Measurements from ENCODE around the gene BMPER. TPM values are rescaled to one million over a fixed set of nuclear protein-coding genes. Genes with fewer than 3 reads are reported as not detected.

The BMPER gene
- total RNA-seq, 2 donors from 2014 or later, result 3.6 to 6.2 TPM

DNA sequence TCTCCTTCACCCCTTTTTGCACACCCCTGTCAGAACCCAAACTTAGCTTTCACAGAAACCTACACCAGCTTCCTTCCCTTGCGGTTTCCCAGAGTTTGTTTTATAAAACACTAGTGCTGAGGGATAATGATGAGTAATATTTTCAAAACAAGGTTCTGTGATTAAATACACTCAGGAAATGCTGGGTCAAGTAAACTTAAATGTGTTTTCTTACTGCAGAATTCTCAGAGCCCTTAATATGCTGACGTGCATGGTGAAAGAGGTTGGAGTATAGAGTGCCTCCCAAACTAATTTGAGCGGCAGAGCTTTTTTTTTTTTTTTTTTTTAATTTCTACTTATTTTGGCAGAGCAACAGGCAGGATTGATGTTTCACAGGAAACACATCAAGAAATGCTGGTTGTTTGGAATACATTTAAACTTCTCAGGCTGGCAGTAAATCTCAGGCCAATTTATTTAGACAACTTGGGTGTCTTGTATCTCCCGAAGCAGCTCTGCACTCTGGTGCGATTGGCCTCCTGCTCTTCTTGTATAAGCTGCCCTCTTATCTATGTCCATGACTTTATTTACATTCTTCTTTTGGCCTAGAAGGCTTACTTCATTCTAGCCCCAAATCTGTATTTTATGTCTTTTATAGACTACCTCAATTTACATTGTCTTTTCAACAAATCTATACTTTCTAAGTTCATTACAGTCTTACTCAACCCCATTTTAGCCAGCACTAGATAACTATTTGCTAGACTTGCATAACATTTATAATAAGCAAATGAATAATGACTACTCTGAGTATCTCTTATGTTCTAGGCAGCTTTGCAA, 165.4 kb downstream of the BMPER start:
- DNase-seq (no peak), ATAC-seq (peak in 1 of 2 donors; percentile 33)
- intact Hi-C loops (cut with DNase I), result no loop called here

DNA sequence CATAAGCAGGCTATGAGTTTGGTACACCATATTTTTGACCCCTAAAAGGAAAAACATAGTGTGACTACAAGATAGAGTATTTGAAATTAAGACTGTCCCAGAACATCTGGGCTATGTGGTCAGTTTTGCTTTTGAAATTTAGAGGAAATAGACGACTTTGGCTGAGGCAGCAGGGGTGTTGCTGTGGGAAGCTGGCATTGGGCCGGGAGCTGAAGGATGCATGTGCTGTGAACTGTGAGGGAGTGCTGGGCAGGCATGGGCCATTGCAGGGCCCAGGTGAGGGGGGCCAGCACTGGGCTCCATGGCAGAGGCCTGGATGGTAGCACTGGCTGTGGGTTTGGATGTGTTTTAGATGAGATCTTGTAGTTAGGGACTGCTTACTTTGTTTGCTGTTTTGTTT, 168.3 kb downstream of the BMPER start:
- DNase-seq (peak; percentile 35), ATAC-seq (no peak)
- intact Hi-C loops (cut with DNase I), result no loop called here

DNA sequence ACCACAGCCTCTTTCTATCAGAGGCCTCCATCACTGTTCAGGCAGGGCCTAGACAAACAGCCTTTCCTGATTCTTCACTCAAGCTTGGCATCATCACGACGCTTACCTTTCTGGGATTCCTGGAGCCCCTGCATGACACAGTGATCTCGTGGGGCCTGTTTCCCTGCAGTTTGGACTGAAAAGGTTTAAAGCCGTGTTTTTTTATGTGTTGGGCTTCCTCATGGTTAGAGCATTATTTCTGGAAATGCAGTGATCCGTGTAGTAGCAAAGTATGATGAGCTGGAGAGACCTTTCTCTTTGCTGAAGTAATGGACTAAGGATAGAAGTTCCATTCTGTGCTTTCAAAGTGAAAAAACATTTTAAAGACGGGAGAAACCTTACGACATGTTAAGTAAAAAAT, 169.1 kb downstream of the BMPER start:
- DNase-seq, result no peak
- intact Hi-C loops (cut with DNase I), result no loop called here
- no peak for ATAC-seq

DNA sequence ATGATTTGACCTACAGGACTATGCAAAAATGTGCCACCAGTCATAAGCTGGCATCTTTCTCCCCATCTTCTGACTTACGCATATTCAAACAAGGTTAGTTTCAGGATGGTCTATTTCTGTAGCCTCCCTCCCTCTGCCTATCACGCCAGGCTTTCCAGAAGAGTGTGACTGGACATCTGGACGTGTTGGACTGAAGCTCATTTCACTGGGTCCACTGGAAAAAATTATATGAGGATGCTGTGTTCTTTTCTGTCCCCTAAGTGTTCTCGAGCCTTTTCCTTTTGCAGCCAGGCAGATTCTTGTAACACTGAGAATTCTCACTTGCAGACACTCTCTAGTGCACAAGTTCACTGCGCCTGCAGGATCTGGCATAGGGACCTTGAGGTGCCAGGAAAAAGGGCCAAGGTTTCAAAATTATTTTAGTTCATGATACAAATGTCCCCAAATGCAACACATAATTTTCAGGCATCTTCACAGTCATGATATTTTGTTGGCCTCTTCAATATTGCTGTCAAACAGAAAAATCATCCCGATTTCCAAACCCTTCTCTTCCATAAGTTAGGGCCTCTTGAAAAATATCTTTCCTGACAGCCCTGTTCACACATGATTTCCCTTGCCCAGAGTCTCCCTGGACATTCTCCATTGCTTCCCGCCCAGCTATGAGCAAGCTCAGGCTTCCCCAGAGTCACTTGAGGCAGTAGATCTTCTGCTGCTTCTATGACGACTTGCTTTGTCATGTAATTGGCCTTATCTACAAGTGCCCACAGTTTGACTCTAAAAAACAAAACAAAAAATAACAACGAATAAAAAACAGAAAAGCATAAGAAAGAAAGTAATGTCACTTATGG, 170.4 kb downstream of the BMPER start:
- ATAC-seq (peak; percentile 27 to 41), DNase-seq (no peak)
- intact Hi-C loops (cut with DNase I), result no loop called here

DNA sequence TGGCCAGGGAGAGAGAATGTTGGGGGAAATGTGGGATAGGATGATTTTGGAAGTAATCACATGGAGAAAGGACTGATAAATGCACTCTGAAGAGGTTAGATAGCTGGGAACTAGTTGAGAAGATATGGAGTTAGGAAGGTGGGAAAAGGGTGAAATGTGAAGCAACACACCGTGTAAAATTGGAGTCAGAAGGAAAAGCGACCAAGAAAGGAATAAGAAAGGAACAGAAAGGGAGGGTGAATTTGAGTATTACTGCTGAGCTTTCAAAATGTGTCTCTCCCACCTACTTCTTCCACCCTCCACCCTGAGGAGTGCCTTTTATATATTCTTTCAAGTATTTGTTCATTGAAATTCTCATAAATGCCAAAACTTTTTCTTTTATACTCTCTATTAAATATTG, 171.8 kb downstream of the BMPER start:
- ATAC-seq (no peak), DNase-seq (no peak)
- intact Hi-C loops (cut with DNase I), result no loop called here

DNA sequence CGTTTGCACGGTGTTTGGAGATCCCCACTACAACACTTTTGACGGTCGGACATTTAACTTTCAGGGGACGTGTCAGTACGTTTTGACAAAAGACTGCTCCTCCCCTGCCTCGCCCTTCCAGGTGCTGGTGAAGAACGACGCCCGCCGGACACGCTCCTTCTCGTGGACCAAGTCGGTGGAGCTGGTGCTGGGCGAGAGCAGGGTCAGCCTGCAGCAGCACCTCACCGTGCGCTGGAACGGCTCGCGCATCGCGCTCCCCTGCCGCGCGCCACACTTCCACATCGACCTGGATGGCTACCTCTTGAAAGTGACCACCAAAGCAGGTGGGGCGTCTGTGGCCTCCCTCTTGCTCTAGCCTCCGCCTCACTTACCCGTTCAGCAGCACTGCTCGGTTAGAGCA, 173.5 kb downstream of the BMPER start:
- DNase-seq (no peak), ATAC-seq (no peak)
- intact Hi-C loops (cut with DNase I), result no loop called here

DNA sequence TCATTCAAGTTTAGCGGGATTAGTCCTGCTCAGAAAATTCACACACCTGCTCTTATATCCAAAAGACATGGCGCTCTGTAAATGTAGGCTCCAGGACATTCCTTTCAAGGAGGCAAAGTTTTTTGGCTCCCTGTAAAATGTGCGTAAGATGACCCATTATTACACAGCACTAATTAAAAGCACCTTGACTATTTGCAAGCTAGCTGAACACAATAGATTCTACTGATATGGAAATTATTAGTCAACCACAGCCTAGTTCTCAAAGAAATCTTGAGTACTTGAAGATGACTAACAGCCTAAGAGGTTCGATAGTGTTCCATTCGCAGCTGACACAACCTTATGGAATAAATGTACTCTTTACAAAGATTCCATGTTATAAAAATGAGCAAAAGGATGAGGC, 175.2 kb downstream of the BMPER start:
- DNase-seq (no peak), ATAC-seq (no peak)
- intact Hi-C loops (cut with DNase I), result no loop called here

DNA sequence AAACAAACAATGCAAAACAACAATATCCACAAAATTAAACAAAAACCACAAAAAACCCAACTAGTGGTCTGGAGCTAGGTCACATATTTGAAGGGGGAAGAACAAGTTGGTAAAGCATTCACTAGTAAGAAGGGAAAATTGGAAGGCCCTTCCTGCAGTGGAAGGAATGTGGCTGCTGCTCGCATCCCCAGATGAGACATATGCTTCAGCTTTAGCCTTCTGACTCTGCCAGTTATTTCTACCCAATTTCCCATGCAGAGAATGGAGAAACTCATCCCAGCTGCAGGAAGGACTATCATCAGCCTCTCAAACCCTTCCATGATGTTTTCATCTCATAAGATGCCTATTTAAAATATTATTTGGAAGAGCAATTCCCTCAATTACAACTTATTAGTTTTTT, 176.6 kb downstream of the BMPER start:
- intact Hi-C loops (cut with DNase I), result no loop called here
- ATAC-seq, result no peak
- DNase-seq, result no peak

DNA sequence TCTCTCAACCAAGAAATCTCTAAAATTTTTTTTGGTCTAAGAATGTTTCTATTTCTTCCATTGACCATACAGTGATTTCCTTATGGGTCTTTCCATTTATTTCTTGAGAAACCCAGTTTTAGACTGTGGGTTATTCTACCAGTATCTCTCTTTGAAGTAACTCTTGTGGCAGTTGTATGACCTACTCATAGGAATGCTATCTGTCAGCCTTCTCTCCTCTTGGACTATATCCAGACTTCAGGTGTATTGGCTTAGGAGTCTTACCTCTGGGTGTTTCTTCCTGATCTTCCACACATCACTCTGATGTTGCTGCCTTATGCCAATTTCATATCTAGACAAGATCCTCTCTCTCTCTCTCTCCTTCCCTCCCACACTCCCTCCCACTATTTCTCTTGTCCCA, 178.1 kb downstream of the BMPER start:
- no peak for DNase-seq
- ATAC-seq, result no peak
- intact Hi-C loops (cut with DNase I), result no loop called here

DNA sequence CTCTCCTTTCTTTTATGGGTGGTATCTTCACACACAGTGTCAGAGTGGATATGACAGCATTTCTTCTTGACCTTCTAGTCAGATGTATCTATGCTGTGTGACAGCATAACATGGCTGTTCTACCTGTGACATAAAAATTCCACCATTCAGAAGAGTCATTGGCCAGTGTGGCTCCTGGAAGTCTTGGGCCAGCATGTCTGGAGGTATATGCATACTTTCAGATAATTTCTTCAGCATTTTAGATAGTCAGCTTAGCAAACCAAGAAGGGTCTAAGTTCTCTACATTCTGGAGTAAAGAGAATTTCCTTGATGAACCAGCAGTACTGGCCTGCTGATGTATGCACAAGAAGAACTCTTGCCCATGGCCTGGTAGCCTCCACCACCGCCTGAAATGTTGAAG, 179.3 kb downstream of the BMPER start:
- ATAC-seq (no peak), DNase-seq (no peak)
- intact Hi-C loops (cut with DNase I), result no loop called here

DNA sequence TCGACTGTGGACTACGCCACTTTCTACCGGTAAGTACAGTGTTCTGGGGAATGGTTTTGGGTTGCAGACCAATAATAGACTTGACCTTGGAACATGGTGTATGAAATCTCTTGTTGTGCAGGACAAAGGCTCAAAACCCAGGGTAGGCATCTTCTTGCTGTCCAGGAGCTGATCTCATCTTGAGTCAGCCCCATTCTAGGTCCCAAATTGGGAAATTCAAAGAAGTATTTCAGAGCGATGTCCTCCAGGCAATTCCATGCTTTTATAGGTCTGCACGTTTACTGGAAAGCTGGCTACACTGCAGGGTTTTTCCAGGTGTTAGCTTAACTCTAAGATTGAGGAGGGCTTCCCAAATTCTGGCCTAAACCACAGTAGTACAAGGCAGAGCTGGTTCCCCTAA, 180.7 kb downstream of the BMPER start:
- intact Hi-C loops (cut with DNase I), result no loop called here
- no peak for DNase-seq

DNA sequence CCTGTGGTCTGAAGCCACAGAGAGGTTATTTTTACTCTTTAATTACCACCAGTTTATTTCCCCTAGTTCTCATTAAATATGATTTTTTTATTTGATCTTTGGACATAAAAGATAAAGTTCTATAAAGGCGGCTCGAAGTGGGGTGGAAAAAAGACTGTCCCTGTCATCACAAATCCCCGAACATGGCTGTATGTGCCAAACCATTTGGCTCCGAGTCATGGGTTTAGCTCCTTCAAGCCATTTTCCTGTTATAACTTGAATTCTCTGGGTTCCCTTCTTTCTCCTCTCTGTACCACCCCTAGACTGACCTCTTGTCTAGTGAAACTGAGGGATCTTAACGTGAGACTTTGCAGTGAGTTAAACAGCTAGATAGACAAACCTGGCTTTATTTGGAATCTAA, 181.6 kb downstream of the BMPER start:
- no peak for ATAC-seq
- intact Hi-C loops (cut with DNase I), result no loop called here
- DNase-seq, result no peak

More for the DNA sequence above, 180.7 kb downstream of the BMPER start:
- ATAC-seq, result no peak

DNA sequence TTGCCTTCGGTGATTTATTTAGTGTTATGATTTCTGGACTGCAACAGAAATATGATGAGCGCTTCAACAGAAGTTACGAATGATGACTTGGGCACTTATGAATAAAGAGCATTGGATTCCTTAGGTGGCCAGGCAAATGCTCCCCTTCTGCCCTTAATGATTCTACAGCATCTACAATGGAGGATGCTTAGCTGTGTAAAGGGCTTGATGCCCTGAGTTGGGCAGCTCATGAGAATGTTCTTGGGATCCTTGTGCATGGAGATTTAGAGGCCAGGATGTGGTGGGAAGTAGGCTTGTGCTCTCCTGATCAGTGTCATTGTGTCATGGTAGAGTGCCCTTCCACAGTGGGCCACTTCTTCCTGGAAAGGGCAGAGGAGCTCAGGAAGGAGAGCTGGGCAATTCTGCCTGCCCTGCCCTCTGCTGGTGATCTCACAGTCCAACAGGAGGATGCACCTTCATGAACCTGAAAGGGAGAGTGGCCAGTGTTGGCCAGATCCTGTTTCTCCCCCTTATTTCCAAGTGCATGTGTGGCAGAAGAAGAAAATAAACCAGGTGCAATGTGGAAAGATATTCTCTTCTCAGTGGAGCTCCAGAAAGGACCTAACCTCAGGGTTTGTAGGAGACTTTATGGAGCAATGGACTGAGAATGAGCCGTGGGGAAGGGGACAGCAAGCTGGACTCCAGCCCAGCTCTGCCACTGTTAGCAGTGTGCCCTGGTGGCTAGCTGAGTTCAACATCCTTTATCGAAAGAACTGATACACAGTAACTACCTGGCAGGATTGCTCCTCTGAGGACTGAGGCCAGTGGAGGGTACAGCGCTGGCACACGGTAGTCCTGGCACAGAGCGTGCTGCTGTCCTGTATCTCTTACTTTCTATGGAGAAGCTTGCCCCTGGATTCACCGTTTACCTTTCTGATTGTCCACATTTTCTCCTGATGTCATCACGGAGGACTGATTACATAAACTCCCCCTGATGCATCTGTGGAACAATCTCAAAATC, 182.9 kb downstream of the BMPER start:
- DNase-seq, result peak; percentile 30
- ATAC-seq, result peak; percentile 50 to 57
- intact Hi-C loops (cut with DNase I), result no loop called here

DNA sequence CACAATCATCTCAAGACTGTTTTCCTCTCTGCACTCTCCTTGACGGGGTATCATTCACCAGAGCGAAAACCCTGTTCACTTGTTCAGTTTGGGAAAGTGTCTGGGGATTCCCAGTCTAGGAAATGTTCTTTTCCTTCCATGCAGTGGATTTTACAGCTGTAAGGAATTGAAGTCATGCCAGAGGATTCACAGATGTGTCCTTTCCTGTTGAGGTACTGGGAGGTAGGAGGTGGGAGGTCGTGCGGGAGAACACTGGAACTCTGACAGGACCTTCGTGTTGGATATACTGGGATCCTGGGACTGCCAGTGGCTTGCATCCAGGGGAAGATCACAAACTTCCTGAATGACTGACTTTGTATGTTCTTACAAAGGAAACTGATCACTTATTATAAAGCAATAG, 185.5 kb downstream of the BMPER start:
- intact Hi-C loops (cut with DNase I), result no loop called here
- DNase-seq, result no peak
- no peak for ATAC-seq

DNA sequence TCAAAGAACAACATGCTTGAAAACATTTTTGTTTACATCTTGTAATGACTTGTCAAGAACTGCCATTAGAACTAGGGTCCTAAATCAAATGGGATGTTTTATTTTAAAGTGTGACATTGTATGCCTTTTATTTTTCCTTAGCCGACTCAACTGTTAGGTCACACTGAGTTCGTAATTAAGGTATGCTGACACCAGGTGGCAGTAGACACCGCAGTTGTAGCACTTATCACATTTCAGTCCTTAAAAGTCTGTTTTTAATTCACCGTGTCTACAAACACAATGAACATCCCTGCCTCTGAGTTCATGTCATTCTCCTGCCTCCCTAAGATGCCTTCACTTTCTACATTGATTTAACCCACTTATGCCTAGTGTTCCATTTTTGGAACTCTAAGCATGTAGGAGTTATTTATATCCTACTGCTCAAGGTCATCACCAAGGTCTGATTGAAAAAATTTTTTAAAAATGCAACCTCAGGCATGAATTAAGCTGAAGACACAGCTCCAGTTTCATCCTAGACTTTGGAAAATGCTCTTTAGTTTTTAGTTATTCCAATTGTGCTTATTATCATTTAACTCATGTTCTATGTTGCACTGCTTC, 186.1 kb downstream of the BMPER start:
- DNase-seq (no peak), ATAC-seq (no peak)
- intact Hi-C loops (cut with DNase I), result no loop called here

DNA sequence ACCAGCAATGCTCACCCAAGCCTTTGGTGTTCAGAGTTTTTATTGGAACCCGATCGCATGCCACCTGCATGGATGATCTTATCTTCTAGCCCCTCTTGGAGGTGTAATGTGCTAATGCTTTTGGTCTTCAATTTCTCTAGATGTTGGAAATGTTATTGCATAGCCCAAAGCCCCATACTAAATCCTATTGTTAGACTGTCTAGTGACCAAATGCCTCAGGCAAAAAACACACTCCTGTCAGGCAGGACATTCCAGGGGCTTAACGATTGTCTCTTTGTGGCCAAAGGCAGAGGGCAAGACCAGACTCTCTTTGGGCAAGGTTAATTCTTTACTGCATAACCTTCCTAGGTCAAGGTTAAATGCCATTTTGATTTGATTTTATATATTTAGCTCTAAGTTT, 187.9 kb downstream of the BMPER start:
- no peak for ATAC-seq
- intact Hi-C loops (cut with DNase I), result no loop called here
- no peak for DNase-seq

DNA sequence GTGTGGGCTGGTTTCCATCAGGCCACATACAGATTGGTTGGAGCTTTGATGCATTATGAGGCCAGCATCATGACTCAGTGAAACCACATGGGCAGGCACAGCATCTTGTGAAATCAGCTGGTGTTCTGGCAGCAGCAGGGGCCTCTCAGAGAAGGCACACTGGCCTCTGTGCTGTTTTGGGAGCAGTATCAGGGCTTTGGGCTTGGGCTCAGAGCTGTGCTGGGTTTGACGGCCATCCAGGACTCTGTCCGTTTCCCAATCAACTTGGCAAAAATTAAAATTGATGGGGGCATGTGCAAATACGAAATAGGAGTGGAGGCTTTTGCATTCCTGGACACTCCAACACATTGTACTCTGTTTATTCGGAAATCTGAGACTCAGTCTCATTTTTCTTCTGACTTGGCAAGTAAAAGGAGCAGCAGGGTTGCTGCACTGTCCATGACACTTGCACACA, 190.9 kb downstream of the BMPER start:
- peak; percentile 95 to 96 for ATAC-seq
- intact Hi-C loops (cut with DNase I), result no loop called here
- peak; percentile 75 for DNase-seq

DNA sequence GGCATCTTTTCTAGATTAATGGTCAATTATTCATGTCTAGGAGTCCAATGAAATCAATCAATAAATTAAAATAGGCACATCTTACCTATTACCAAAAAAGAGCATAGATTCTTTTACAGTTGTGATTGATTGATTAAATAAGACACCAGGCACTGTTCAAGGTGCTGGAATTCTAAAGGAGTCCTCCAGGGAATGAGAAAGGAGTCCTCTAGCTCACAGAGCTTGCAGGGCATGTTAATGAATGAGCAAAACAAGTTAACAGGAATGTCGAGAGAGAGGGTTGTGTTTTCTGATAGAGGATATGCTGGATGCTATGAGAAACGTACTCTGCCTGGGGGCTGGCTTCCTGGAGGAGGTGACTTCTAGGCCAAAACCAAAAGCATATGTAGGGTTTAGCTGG, 191.4 kb downstream of the BMPER start:
- DNase-seq, result no peak
- intact Hi-C loops (cut with DNase I), result no loop called here
- ATAC-seq, result no peak

DNA sequence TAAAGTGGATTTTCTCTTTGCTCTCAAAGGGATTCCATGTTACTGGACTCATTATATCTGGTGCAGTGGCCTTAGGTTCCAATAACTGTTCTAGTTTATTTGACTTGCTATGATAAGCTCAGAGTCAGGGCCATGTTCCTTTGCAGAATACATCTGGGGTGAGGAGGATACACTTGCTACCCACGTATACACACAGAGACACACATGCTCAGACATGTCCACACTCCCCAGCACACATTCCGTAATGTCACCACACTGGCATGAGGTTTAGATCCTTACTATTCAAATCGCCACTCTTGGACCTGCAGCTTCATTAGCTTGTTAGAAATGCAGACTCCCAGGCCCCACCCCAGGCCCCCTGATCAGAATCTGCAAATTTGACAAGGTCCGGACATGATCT, 195.3 kb downstream of the BMPER start:
- intact Hi-C loops (cut with DNase I), result no loop called here
- DNase-seq (no peak), ATAC-seq (no peak)
